ENCODE measurements around the gene PLEKHG5.
A peak's percentile ranks its signal among the peaks of the same experiment; 100 is the strongest.

The PLEKHG5 gene

GRCh38 chr1:6424619-6425593 is 66.6 kb downstream of the PLEKHG5 start, which contains the start of gene ESPN:
Gene ESPN (plus strand): TSS chr1:6424776. CDS start chr1:6424956, 180 bp downstream.
- no peak for DNase-seq

GRCh38 chr1:6424000-6424565 is 67.4 kb downstream of the PLEKHG5 start:
- DNase-seq: no peak

GRCh38 chr1:6423321-6423999 is 68.0 kb downstream of the PLEKHG5 start:
- peak; percentile 70 for DNase-seq

GRCh38 chr1:6421266-6421665 is 70.2 kb downstream of the PLEKHG5 start:
- no peak for DNase-seq

- DNase-seq: no peak
Observed at GRCh38 chr1:6420454-6421042, 70.9 kb downstream of the PLEKHG5 start.

GRCh38 chr1:6419804-6420453 is 71.5 kb downstream of the PLEKHG5 start, which contains the start of gene HES2:
Gene HES2 (minus strand): TSS chr1:6419919. CDS start chr1:6419820, 99 bp downstream.
- DNase-seq: no peak

GRCh38 chr1:6419397-6419803 is 72.1 kb downstream of the PLEKHG5 start:
- DNase-seq: no peak

- no peak for DNase-seq
Observed at GRCh38 chr1:6418668-6419396, 72.6 kb downstream of the PLEKHG5 start.

- DNase-seq: no peak
Observed at GRCh38 chr1:6417961-6418667, 73.4 kb downstream of the PLEKHG5 start.

Data from activated gamma-delta T cell treated with Interleukin-2 at 50 U/mL for 16 hours (primary cell).